COR-L47 (cell line): ENCODE measurements around the gene EXPH5.

Experiments
- DNase-seq: peaks from one replicate; lab custom pipeline; 2025; lab: John Stamatoyannopoulos, UW

EXPH5 gene

DNA sequence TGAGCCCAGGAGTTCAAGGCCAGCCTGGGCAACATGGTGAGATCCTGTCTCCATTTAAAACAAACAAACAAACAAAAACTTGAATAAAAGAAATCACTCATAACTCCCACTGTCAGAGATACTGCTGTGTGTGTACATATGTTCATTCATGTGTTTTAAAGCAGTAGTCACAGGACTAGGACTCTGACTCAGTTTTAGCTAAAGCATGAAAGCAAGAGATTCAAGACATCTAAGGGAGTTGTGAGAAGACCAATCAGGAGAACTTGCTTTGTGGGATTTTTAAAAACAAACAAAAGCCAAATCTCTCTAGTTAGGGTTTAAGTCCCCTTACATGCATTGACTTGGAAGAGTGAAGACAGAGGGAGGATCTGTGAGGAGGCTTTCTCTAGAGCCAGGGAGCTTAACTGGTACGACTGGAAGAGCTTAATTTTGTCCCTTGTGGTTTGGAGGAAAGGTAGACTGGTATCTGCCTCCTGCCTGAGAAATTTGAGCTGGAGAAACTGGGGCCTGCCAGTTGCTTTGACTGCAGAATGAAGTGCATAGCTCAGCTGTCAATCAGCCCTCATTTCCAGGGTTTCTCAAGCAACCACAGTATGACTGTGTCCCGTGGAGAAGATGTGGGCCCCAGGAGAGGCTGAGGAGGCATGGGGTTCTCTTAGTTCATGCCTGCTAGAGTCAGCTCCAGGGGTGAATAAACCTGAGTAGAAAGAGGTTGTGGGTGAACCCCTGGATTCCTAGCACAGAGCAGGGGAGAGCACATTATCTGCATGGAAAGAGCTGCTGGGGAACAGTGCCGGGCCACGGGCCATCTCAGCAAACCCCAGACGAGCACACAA lies 30.6 kb downstream of the EXPH5 start:
- no peak for DNase-seq

DNA sequence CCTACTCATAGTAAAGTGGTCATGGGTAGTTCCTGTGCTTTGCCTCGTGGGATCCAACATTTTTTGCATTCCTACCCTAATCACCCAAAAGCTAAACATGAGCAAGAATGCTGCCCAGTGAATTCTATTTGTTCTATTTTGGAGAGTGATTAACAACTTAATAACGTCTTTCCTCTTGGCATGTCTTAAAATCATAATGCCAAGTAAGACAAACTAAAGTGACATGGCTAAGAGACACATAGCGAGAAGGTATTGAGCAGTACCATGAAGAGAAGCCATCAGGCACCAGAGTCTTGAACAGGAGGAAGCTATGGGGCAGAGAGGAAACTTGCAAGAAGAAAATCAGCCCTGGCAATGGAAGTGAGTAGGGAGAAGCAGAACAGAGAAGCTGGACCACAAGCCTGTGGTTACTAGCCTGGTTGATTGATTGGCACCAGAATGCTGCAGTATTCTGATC lies 32.0 kb downstream of the EXPH5 start:
- DNase-seq = no peak

- no peak for DNase-seq
These were observed 33.7 kb downstream of the EXPH5 start for GRCh38 chr11:108559904-108560303.

DNA sequence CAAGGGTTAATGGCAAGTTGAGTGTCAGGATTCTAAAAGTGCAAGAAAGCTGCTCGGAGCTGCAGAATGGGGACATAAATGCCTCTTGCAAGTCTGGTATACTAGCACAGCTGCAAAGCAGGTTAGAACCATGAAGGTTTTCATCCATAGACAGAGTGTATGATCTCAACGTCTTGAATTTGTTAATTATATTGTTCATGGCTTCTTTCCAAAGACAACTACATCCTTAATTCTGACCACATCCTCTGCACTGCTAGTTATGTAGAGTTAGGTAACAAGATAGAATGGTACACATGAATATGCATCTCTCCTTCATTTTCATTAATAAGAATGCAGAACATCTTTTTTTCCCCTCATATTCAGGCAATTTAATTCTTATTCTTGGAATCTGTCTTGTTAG lies 34.2 kb downstream of the EXPH5 start:
- DNase-seq = no peak

DNA sequence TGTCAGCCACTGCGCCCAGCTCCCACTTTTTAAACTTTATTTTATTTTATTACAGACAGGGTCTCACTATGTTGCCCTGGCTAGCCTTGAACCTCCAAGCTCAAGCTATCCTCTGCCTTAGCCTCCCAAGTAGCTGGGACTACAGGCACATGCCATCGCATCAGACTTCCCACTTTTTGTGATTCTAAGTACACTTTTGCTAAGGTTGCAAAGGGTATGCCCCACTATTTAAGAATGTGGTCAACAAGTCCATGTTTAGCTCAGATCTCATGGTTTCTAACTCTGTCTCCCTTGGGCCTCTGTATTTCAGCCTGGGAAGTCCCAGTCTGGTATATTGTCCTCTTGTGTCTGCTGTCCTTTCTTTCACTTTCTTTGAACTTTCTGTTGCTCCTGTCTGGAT lies 35.3 kb downstream of the EXPH5 start:
- no peak for DNase-seq

- DNase-seq = no peak
These were observed 37.5 kb downstream of the EXPH5 start for GRCh38 chr11:108556019-108556418.

- no peak for DNase-seq
These were observed 41.7 kb downstream of the EXPH5 start for GRCh38 chr11:108551651-108552462.

GRCh38 chr11:108549319-108549885 lies 44.2 kb downstream of the EXPH5 start:
- no peak for DNase-seq

GRCh38 chr11:108545909-108546501 lies 47.6 kb downstream of the EXPH5 start:
- no peak for DNase-seq

- no peak for DNase-seq
These were observed 50.1 kb downstream of the EXPH5 start for GRCh38 chr11:108543316-108543964.

GRCh38 chr11:108541531-108541930 lies 52.0 kb downstream of the EXPH5 start:
- no peak for DNase-seq

DNA sequence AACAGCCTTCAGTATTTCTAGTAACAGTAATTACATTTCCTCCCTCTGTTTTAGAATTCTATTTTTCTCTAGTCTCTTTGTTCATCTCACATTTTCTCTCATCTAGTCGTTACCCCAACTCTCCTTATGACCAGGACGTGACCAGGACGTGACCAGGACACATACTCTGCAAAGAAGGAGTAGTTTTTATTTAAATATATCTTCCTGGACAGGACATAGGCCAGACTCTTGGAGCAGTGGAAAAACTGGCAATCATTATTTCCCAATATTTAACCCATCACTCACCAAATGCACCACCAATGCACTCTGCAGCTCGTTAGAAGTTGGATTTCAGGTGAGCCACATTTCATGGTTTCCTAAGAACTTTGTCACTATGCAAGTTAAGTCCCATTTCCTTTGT lies 55.1 kb downstream of the EXPH5 start:
- no peak for DNase-seq

GRCh38 chr11:108538022-108538424 lies 55.5 kb downstream of the EXPH5 start:
- DNase-seq = no peak

- DNase-seq = no peak
These were observed 56.8 kb downstream of the EXPH5 start for GRCh38 chr11:108536783-108537182.

DNA sequence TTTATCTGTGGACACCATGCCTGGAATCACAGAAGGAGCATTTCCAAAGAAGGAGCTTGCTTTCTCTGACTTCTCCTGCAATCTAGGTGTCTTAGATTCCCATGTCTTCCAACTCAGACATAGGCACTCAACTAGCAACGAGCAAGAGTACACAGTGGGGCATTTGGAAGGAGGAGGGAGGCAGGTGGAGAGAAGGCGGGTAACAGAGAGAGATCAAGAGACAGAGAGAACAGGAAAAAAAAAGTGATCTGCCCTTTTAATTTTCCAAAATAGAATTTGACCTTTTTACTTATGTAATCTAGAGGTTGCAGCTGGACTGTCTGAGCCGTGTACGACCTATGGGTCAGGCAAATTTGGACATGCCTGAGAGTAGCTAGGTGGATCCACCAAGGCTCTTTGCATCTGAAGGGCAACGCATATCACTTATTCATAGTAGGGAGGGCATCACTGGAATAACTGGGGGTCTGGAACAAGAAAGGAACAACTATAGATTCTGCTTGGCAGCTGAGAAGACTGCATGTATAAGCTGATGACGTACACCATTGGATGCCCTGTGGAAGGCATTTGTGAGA lies 58.1 kb downstream of the EXPH5 start:
- DNase-seq = no peak

DNA sequence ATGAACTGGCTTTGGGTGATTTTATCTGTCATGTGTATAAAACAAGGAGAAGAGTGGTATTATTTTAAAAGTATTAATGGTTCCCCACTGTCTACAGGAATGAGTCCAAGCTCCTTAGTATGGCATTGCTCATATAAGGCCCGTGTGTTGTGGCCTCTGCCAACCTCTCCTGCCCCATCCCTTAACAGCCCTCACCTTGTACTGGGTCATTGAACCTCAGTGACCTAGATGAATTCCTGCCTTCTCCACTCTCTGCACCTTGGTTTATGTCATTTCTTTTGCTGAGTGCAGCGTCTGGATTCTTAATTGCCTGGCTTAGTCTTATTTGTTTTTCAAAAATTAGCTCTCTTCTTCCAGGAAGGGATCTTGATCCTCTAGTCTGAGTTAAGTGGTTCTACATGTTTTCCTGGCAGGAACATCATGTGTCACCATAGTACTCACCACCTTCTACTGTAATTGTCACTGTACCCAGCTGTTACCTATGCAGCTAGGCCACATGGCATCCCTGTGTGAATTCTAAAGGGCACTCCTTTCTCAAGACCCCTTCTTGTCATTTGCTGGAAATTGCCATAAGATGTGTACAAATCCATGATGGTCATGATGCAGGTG lies 59.2 kb downstream of the EXPH5 start:
- no peak for DNase-seq

- no peak for DNase-seq
These were observed 63.1 kb downstream of the EXPH5 start for GRCh38 chr11:108530426-108530825.

DNA sequence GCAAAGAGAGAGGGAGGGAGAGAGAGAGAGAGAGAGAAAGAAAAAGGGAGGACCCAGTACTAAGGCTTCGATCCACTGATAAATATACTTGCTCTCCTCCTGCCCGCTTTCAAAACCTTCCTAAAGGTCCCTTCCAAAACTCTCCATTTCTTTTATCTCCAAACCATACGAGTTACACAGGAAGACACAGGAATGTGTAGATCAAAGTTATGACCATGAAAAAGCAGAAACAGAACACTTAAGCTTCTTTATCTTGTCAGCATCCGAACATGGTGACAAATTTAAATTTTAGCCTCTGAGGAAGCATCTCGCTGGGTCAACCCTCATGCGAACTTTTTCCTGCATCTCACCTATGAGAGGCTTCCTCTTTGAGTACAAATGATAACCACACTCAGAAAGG lies 66.2 kb downstream of the EXPH5 start:
- no peak for DNase-seq

DNA sequence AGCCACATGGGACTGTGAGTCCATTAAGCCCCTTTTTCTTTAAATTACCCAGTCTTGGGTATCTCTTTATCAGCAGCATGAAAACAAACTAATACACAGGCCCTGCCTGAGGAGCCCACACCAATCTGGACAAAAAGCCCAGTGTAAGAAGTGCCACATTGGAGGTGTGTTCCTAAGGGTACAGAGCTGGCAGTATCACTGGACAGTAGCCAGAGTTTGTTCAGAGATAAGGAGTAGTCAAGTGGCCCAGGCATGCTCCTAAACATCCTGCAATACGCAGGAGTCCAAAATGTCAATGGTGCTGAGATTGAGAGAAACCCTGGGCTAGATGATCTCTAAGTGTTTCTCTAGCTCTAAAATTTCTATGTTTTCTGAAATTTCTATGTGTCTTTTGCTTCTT lies 68.4 kb downstream of the EXPH5 start:
- DNase-seq = no peak

- DNase-seq = no peak
These were observed 69.1 kb downstream of the EXPH5 start for GRCh38 chr11:108524422-108524821.

GRCh38 chr11:108522318-108522717 lies 71.2 kb downstream of the EXPH5 start:
- no peak for DNase-seq
